Left colon (tissue), 2 donors: Measurements from ENCODE around the gene WDR38. TPM values are rescaled to one million over a fixed set of nuclear protein-coding genes. Genes with fewer than 3 reads are reported as not detected.
A peak's percentile ranks its signal among the peaks of the same experiment; 100 is the strongest.

Experiments used
- ATAC-seq: fragments of 200-7000 bp; cut with Tn5 transposase; one replicate; pipeline ENCODE4 v1.9.1; 2020; ENCODE audit warnings: mild to moderate bottlenecking, moderate library complexity
- DNase-seq, 2 donors: peaks; one replicate each; pipeline ENCODE4 v3.0.0-alpha.2; 2020
- intact Hi-C, 2 donors: fragments of 100-400 bp; cut with DNase I in 1 of 2; cut with micrococcal nuclease in 1 of 2; formaldehyde crosslinking; loops; one replicate each; pipeline versions ENCODE4 v1.11.2 to v1.14.0; 2022; cut with DNase I, micrococcal nuclease
- total RNA-seq, 2 donors: library from RNA; stranded (reverse); fragmentation: NEBNext Ultra II Directional; extraction: Animal tissue kit (Norgen Biotek cat#: 25700); gene quantifications; one replicate each; pipeline ENCODE4 v1.2.1, GENCODE V29; 2021
- donor health status: DM: no; HTN: no; CAD: no.
- donor health status: DM: yes; HTN: yes; CAD: no.

Gene WDR38
- total RNA-seq, 2 donors from 2014 or later = not detected

DNA sequence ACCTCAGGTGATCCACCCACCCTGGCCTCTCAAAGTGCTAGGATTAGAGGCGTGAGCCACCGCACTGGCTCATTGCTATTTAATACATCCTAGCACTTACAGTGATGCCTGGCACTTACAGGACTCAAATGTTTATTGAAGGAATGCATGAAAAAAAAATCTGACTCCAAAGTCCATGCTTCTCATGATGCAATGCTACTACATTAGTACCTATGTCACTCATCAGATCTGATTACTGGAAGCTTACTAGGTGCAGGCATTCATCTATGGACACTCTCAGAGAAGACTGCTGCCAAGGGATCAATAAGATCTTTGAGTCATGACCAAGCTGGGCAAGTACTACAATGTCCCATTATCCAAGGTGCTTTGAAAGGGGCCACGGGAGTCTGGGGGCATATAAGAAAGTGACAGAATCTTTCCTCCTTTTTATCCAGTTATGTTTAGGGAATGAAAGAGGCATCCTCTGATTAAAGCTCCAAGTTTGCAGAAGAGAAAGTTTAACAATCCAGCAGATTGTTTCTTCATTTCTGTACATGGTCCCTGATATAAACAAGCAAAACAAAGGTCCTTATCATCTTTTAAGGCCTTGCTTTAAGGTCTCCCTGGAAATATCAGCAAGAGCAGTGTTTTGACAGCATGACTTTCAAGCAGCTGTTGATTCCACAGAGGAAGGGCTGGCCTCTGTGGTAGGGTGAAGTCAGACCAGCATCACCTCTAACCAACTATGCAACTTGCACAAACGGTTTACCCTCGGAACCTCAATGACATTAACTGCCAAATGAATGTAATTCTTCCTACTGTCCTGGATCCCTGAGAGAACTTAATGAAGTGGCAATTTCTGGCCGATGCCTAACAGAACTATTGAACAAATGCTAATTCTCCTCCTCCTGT, 44.6 kb downstream of the WDR38 start:
- no peak for DNase-seq
- ATAC-seq = peak; percentile 50
- intact Hi-C loops = no loop called here

DNA sequence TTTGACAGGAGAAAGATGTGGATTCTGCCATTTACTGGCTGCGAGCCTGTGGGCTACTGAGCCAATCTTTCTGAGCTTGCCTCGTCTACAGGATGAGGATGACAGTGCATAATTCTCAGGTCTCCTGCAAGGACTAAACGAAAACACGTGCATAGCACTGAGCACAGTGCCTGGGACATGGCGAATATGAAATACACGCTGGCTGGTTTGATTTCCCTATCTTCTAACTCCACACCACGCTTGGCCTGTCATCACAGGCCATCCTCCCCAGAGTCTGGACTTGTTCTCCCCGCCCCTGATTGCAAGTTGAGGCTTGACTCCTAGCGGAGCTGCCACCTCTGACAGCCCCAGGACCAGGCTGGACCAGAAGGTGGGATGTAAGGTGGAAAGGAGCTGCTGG, 46.6 kb downstream of the WDR38 start:
- intact Hi-C loops = no loop called here
- DNase-seq (no peak), ATAC-seq (no peak)

DNA sequence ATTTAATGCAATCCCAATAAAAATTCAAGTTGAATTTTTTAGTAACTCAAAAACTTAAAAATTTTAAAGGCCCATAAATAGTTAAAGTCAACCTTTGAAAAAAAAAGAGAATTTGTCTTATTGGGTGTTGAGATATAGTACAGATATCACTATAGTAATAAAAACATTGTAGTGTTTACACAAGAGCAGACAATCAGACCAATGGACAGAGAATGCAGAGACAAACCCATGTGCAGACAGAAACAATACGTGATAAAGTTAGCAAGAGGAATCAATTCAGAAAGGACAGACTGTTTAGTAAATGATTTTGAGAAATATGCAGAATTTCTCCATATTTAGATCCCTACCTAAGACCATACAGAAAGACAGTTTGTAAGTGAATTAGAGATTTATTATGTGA, 53.7 kb downstream of the WDR38 start:
- intact Hi-C loops = no loop called here
- ATAC-seq = peak; percentile 98
- DNase-seq = no peak

Other genes with a start within 250 kb of the WDR38 start
- gene NR6A1, start 82.1 kb upstream of the WDR38 start, total RNA-seq = 1 to 10 TPM; 4.6 to 7.1 TPM
- 10 to 100 TPM in 1 of 2 donors, 1 to 10 TPM in 1; 3.3 to 12.7 TPM for gene OLFML2A, start 76.3 kb upstream of the WDR38 start, total RNA-seq
- gene RPL35, start 8.5 kb downstream of the WDR38 start, total RNA-seq = 100 to 1,000 TPM; 771 to 811 TPM
- 10 to 100 TPM; 43.4 to 51.6 TPM for gene ARPC5L, start 8.7 kb downstream of the WDR38 start, total RNA-seq
- 10 to 100 TPM; 26.4 to 30.5 TPM for gene GOLGA1, start 87.6 kb downstream of the WDR38 start, total RNA-seq